Endothelial cell of umbilical vein (primary cell): Measurements from ENCODE around the gene NCAN. TPM values are rescaled to one million over a fixed set of nuclear protein-coding genes. Genes with fewer than 3 reads are reported as not detected.

Experiments
- BruUV-seq: library from RNA; stranded (reverse); fragments of 400-500 nt; replicated peaks from 2 replicates; lab custom pipeline; 2021; lab: Mats Ljungman, UMichigan
- CTCF ChIA-PET: fragments of 300-600, 350-600 bp; sonication (Branson Sonifier 250); formaldehyde crosslinking; loops from one replicate; lab custom pipeline; 2021; ENCODE audit warnings: antibody characterized with exemption, inconsistent platforms; lab: Charles Lee
- POLR2A ChIA-PET: fragments of 300-600, 350-600 bp; sonication (Branson Sonifier 250); formaldehyde crosslinking; loops from one replicate; lab custom pipeline; 2021; ENCODE audit warnings: antibody characterized with exemption, inconsistent platforms; lab: Charles Lee
- DNase-seq: peaks from one replicate; pipeline ENCODE4 v3.0.0-alpha.2; 2011; ENCODE audit warnings: low read depth, low spot score
- FAIRE-seq: peaks from 2 replicates; lab custom pipeline; 2011; peaks lifted over from hg19 to GRCh38; lab: Jason Lieb, UNC
- H2AFZ ChIP-seq: 2 replicates; pipeline ENCODE4 v1.6.0; 2012; ENCODE audit warnings: low read depth, low read length, control low read depth, inconsistent platforms
- H3K27ac ChIP-seq: 2 replicates; pipeline ENCODE4 v1.5.1; 2011; ENCODE audit warnings: low read depth, mild to moderate bottlenecking, control low read depth, low read length, moderate library complexity; ENCODE audit not compliant: insufficient read depth
- H3K27me3 ChIP-seq, 2 experiments: 2 replicates each; pipeline versions ENCODE4 v1.6.0 to v1.6.1; 2011; ENCODE audit warnings: low read length in 2 of 2, mixed read lengths in 1 of 2; ENCODE audit not compliant: control insufficient read depth in 2 of 2, insufficient read depth in 2 of 2
- H3K36me3 ChIP-seq, 2 experiments: 2 replicates in 1 of 2; 3 replicates in 1 of 2; pipeline ENCODE4 v1.5.1; 2011; ENCODE audit warnings: low read length in 2 of 2, mild to moderate bottlenecking in 1 of 2, moderate library complexity in 1 of 2; ENCODE audit not compliant: control insufficient read depth in 2 of 2, insufficient read depth in 2 of 2; ENCODE audit errors: extremely low read depth in 1 of 2
- H3K4me1 ChIP-seq: 3 replicates; pipeline ENCODE4 v1.5.1; 2011; ENCODE audit warnings: mild to moderate bottlenecking, low read length; ENCODE audit not compliant: control insufficient read depth, insufficient read depth; ENCODE audit errors: extremely low read depth
- H3K4me2 ChIP-seq: 2 replicates; pipeline ENCODE4 v1.6.1; 2011; ENCODE audit warnings: low read length, control low read depth, mixed read lengths; ENCODE audit not compliant: insufficient read depth
- H3K4me3 ChIP-seq, 3 experiments: fragments of 200-600 bp in 1 of 3; sonication (generic), shearing (Covaris generic) in 1 of 3; replicated peaks in 1 of 3; 2 replicates each; pipeline ENCODE4 v1.5.1; 2011 to 2016; ENCODE audit warnings: control low read depth in 3 of 3, low read length in 3 of 3, mild to moderate bottlenecking in 2 of 3, inconsistent platforms in 1 of 3, low read depth in 1 of 3, moderate library complexity in 1 of 3; ENCODE audit not compliant: insufficient read depth in 1 of 3
- H3K79me2 ChIP-seq: 2 replicates; pipeline ENCODE4 v1.6.0; 2012; ENCODE audit warnings: low read length, inconsistent platforms; ENCODE audit not compliant: control insufficient read depth, insufficient read depth
- H3K9ac ChIP-seq: replicated peaks from 2 replicates; pipeline ENCODE3; 2011; ENCODE audit warnings: low read length, control low read depth; ENCODE audit not compliant: insufficient read depth; ENCODE audit errors: extremely low read depth
- H3K9me1 ChIP-seq: replicated peaks from 3 replicates; pipeline ENCODE4 v1.6.0; 2011; ENCODE audit warnings: mild to moderate bottlenecking, low read length; ENCODE audit not compliant: control insufficient read depth, insufficient read depth; ENCODE audit errors: extremely low read depth
- H3K9me3 ChIP-seq: replicated peaks from 2 replicates; pipeline ENCODE4 v1.5.1; 2012; ENCODE audit warnings: low read length, inconsistent platforms; ENCODE audit not compliant: control insufficient read depth, insufficient read depth
- H4K20me1 ChIP-seq: replicated peaks from 2 replicates; pipeline ENCODE3; 2011; ENCODE audit warnings: mild to moderate bottlenecking, low read length; ENCODE audit not compliant: control insufficient read depth, insufficient read depth; ENCODE audit errors: extremely low read depth
- EZH2 ChIP-seq: IDR thresholded peaks from 2 replicates; pipeline ENCODE4 v1.6.1; 2012; ENCODE audit warnings: borderline replicate concordance, low read depth, mild to moderate bottlenecking, moderate library complexity, low read length, inconsistent platforms; ENCODE audit not compliant: severe bottlenecking
- FOS ChIP-seq: IDR thresholded peaks from 2 replicates; pipeline ENCODE4 v1.6.1; 2011; ENCODE audit warnings: mild to moderate bottlenecking, low read length, moderate library complexity, borderline replicate concordance; ENCODE audit not compliant: insufficient read depth
- GATA2 ChIP-seq: IDR thresholded peaks from 2 replicates; pipeline ENCODE4 v1.7.0; 2011; ENCODE audit warnings: low read depth, mild to moderate bottlenecking, moderate library complexity, mixed read lengths, low read length; ENCODE audit not compliant: insufficient read length, insufficient read depth
- JUN ChIP-seq: IDR thresholded peaks from 2 replicates; pipeline ENCODE4 v1.6.1; 2011; ENCODE audit warnings: borderline replicate concordance, low read depth; ENCODE audit not compliant: insufficient read length, insufficient read depth
- MYC ChIP-seq: IDR thresholded peaks from one replicate; pipeline ENCODE4 v1.6.1; 2011; ENCODE audit warnings: mild to moderate bottlenecking, low read depth, low read length
- POLR2A ChIP-seq: IDR thresholded peaks from 2 replicates; pipeline ENCODE4 v1.6.1; 2012; ENCODE audit warnings: low read depth, mild to moderate bottlenecking, control low read depth, low read length
- POLR2AphosphoS5 ChIP-seq: IDR thresholded peaks from 2 replicates; pipeline ENCODE4 v1.6.1; 2012; ENCODE audit warnings: low read depth, mild to moderate bottlenecking, control low read depth, low read length, moderate library complexity; ENCODE audit not compliant: insufficient read depth
- dilution Hi-C: fragments of 300-500 bp; cut with MboI; formaldehyde crosslinking; loops from one replicate; pipeline ENCODE4 v1.15.0; 2019; ENCODE audit warnings: low sequenced_read_pairs; ENCODE audit not compliant: extremely low pct_ligation_motif_present
- intact Hi-C: fragments of 100-400 bp; cut with micrococcal nuclease; formaldehyde crosslinking; loops from one replicate; pipeline ENCODE4 v1.10.0; 2022
- polyA plus RNA-seq, 4 experiments: library from polyadenylated mRNA; depleted of rRNA in 3 of 4; stranded (reverse) in 3 of 4; unstranded in 1 of 4; fragments of >200 nt; gene quantifications; 2 replicates each; pipeline versions ENCODE4 v1.2.1 to v1.2.3, GENCODE V29; 2011 to 2012; ENCODE audit warnings: missing spikeins in 1 of 4
- total RNA-seq: library from RNA; stranded (reverse); gene quantifications from 2 replicates; pipeline ENCODE4 v1.2.3, GENCODE V29; 2021

The NCAN gene
- total and polyA plus RNA-seq, 2 donors (not counting 3 experiments of a cell fraction or from before 2014, with no cell fraction given) = not detected

- H3K4me2 ChIP-seq = peak within 1 kb of the TSS; percentile 30
- H3K79me2 ChIP-seq = no peaks in the 10 kb centered on the region
- no peaks in the 10 kb centered on the region for H3K9me1 ChIP-seq
- intact Hi-C loops = no loop called here
- CTCF ChIA-PET = interaction anchor here (2.3 kb wide), 1 partner anchor 24 kb away, joined by 8 read pairs; no protein-coding TSS in a partner anchor
- POLR2A ChIA-PET = no interaction called here
- H3K4me1 ChIP-seq = peaks cover 5% of the 10 kb centered on the region
- no peaks in the 10 kb centered on the region for H3K36me3 ChIP-seq
- no peak within 1 kb of the TSS for H3K4me3 ChIP-seq
- no peak within 1 kb of the TSS for H2AFZ ChIP-seq
- TF ChIP-seq JUN = no peak
- TF ChIP-seq POLR2A = no peak
- no peak for TF ChIP-seq FOS
- no peak for TF ChIP-seq EZH2
- TF ChIP-seq POLR2AphosphoS5 = no peak
- no peak for TF ChIP-seq GATA2
- TF ChIP-seq MYC = no peak
- peak; percentile 58 for DNase-seq
- H3K9ac ChIP-seq = no peak within 1 kb of the TSS
- no peaks in the 10 kb centered on the region for H3K27me3 ChIP-seq
- no peaks in the 10 kb centered on the region for H3K9me3 ChIP-seq
- peak; percentile 85 for FAIRE-seq
- dilution Hi-C loops = no loop called here
- H4K20me1 ChIP-seq = no peaks in the 10 kb centered on the region
- BruUV-seq = no TSS peak
- no peak within 1 kb of the TSS for H3K27ac ChIP-seq
Observed at GRCh38 chr19:19170053-19170872, 41.5 kb upstream of the NCAN start, which contains the start of gene MEF2B. TSS of gene MEF2B (minus strand) at chr19:19170263. CDS start at chr19:19150735, 19,528 bp downstream.
